ENCODE data around the gene GCC2.
"Not testable (repeated sequence)": the region's sequence is repeated elsewhere in the genome, so short reads cannot be mapped to it uniquely, and the experiment has no call there.

The GCC2 gene

DNA sequence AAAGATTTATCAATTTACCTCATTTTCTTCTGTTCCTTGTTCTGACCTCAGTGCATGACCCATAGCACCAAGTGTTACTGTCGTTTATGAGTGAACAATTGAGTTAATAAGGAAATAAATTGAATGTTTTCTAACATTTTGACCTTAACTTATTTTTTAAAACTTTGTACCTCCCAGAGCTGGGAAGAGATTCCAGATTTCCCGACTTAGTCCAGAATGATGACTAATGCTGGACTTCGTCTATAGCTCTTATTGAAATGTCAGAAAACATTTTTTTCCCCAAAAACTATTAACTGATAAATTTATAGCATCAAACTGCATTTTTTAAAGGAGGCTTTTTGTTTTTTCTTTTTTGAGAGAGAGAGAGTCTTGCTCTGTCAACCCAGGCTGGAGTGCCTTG lies 63.4 kb downstream of the GCC2 start:
- not testable (repeated sequence) for DNase-seq (ENCODE audit: low read depth in 2 of 3, low spot score in 2 of 3)

DNA sequence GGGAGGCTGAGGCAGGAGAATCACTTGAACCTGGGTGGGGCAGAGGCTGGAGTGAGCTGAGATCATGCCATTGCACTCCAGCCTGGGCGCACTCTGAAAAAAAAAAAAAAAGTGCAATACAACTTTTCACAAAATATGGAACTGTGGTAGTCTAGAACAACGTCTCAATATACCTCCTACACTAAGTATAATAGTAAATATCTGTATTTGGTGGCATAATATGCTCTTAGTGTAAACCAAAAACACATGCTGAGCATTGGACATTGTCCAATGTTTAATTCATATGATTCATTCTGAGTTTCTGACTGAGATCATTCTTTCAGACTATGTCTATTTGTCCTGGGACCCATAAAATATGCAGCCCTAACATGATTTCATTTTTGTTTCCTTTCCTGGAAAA lies 65.5 kb downstream of the GCC2 start:
- not testable (repeated sequence) for DNase-seq (ENCODE audit: low read depth in 2 of 3, low spot score in 2 of 3)

DNA sequence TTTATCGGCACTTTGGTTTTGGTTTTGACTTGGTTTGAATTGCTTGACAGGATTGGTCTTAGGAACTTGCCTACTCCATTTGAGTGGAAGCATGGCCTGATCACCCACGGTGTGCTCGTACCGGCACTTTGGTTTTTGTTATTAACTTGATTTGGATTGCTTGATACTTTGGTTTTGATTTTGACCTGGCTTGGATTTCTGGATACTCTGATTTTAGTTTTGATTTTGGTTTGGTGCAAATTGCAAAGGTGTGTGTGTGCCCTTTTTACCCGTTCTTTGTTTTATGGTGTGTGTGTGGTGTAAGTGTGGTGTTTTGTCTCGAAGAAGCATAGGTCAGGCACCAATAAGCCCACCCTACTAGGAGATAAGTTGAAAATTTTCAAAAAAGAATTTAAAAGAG lies 75.7 kb downstream of the GCC2 start:
- DNase-seq (ENCODE audit: low read depth in 2 of 3, low spot score in 2 of 3): not testable (repeated sequence)

DNA sequence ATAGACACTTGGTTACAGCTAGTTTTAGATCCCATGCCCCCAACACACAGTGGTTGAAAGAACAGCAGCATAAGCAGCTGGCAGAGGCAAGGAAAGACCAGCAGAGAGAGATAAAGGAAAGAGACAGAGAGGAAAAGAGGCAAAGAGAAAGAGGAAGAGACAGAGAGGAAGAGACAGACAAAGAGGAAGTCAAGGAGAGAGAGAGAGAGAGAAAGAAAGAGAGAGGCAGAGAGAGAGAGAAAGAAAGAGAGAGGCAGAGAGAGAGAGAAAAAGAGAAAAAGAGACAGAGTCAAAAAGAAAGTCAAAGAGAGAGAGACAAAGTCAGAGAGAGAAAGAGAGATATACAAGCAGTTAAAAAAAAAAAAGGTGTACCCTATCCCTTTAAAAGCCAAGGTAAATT lies 76.3 kb downstream of the GCC2 start:
- DNase-seq (ENCODE audit: low read depth in 2 of 3, low spot score in 2 of 3): not testable (repeated sequence)

DNA sequence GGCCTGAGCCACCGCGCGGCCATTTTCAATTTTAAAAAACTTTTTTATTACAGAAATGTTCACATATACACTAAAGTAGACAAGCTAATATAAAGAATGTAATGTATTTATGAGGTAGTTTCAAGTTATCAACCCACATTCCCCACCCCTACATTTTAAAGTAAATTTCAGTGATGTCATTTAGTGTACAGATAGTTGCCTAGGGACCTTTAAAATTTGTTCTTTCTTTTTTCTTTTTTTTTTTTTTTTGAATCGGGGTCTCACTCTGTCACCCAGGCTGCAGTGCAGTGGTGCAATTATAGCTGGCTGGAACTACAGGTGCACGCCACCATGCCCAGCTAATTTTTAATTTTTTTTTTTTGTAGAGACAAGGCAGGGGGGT lies 82.7 kb downstream of the GCC2 start:
- no peak for DNase-seq (ENCODE audit: low read depth in 2 of 3, low spot score in 2 of 3)

DNA sequence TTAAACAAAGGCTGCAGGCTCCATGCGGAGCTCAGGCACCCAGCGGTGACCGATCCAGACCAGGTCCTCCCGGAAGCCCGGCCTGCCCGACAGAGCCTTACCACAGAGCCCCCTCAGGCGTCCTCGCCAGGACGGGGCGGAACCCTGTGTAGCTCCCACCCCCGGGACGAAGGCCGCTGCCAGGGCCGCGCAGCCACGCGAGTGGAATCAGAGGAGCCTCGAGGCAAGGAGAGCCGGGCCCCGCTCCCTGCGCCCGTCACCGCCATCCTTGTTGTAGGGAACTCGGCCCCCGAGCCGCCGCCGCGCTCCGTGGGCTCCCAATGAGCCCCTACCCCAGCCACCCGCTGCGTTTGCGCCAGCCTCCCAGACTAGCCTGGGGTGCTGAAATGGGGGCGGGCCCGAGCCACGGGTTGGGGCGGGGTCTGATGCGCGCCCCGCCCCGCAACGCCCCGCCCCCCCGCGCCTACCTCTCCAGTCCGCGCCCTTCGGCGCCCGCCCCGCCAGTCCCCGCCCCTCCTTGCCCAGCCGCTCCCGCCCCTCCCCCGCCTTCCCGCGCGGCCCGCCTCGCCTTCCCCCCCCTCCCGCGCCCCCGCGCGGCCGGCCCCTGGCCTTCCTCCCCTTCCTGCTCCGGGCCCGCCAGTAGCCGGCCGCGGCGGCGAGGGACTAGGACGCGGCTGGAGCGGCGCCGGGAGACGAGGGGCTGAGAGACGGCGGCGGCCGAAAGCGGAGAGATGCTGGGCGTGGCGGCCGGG lies 85.0 kb downstream of the GCC2 start, which contains the start of gene LIMS1:
Gene LIMS1 (plus strand): TSS at position 639 of the 752 bp plus-strand sequence. CDS start 93 bp downstream, at position 732.
- DNase-seq (ENCODE audit: low read depth in 2 of 3, low spot score in 2 of 3): peak; percentile 62 to 77 (median 72)

DNA sequence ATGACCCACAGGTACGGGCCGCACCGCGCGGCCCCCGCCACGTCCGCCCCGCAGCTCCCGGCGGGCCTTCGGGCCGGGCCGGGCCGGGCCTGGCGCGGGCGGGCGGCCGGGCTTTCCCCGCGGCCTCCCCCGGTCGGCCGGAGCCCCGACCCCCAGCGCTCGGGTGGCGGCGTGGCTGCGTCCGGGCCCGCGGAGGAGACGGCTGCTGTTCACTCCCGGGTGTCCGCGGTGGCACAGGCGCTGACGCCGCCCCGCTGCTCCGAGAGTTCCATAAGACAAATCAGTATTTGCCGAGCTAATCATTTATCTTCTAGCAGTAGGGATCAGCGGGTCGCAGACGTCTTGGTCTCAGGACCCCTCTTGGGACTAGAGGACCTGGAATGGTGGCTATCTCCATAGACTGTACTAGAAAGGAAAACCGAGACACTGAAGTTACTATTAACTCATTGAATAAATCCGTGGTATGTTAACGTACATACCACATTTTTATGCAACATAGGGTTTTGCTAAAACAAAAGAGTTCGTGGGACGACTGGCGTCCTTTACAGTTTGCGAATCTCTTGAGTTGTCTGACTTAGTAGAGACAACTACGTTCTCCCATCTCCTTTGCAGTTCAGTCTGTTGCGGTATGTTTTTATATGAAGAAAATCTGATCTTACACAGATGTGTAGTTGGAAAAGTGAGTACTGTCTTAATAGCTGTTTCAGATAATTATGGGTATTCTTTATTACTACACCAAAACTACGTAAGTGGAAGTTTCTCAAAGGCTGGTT lies 85.8 kb downstream of the GCC2 start:
- DNase-seq (ENCODE audit: low read depth in 2 of 3, low spot score in 2 of 3): peak in 2 of 3 experiments; percentile 18 to 31

DNA sequence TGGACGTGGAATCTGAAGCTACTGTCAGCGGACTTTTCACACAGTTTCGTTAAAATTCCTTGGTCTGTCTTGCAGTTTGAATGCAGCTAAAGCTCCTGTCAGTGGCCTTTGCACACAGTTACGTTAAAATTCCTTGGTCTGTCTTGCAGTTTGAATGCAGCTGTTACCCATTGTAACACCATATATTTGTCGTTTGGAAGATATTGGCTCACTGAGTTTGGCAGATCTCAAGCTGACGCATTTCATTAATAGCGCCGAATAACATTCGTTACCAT lies 86.3 kb downstream of the GCC2 start:
- DNase-seq (ENCODE audit: low read depth in 2 of 3, low spot score in 2 of 3): no peak

DNA sequence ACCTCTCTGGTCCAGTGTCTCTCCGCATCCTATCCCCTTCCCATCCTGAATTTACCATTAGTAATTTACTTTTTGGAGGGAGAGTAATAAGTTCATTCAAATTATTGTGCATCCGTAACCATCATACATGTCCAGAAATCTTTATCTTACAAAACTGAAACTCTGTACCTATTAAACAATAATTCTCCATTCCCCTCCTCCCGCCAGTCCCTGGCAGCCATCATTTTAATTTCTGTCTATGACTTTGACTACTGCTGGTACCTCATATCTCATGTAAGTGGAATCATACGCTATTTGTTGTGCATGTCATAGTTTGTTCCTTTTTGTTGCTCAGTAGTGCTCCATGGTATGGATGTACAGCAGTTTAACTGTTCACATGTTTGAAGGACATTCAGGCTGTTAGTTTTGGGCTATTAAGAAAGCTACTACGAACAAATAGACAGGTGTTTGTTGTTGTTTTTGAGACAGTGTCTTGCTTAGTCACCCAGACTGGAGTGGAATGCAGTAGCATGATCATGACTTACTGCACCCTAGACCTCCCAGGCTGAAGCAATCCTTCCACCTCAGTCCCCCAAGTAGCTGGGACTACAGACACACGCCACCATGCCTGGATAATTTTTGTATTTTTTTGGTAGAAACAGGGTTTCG lies 87.3 kb downstream of the GCC2 start:
- no peak for DNase-seq (ENCODE audit: low read depth in 2 of 3, low spot score in 2 of 3)

DNA sequence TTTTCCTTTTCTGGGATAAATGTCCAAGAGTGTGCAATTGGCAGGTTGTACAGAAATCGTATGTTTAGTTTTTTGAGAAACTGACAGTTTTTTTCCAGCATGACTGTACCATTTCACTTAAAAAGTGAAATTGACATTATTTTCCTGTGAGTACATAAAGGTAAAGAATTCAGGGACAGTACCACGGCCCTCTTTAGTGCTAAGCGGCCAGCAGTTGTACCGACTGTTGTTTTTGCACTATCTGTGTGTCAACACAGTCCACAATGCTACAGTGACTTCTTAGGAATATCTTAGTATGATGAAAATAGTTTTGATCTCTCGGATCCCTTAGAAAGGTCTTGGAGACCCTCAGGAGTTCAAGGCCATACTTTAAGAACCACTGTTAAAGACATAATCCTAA lies 87.9 kb downstream of the GCC2 start:
- DNase-seq (ENCODE audit: low read depth in 2 of 3, low spot score in 2 of 3): no peak

DNA sequence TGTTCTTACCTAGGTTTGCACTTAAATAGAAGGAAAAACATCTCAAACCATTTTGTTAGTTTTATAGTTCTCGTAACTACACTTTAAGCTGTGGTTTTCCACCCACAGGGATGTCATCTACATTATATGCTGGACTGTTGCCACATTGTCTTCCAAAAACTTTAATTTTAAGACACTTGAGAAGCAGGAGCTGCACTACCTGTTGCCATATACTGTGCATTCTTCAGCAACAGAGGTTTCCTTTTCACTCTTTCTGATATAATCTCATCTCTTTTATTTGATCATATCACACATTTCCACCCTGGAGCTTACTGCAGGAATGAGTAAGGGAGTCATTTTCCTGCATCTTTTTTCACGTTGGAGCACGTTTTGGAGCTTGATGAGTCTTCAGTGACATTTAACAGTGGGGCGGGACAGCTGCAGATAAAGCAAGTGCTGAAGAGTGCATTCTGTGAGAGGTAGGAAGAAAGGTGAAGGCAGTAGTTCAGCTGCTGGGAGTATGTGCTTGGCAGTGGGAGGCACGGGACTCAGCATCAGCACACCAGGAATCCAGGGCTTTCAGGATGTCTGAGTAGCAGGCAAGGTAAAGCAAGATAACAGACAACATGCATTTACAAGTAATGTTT lies 89.1 kb downstream of the GCC2 start:
- DNase-seq (ENCODE audit: low read depth in 2 of 3, low spot score in 2 of 3): no peak

DNA sequence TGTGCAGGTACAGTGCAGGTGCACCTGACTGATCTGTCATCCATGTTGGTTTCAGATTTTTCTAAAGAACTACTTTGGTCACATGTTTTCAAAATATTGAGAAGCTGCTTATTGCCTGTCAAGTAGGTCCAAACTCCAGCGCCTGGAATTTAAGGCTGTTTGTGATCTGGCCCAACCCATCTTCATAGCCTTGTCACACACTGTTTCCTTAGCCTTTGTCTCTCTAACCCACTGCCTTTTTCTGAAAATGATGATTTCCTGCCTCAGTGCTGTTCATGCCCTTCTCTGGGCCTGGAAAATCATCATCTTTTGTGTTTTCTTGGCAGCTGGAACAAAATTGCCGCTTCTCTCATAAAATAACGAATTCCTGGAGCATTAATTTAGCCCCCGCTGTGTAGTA lies 92.4 kb downstream of the GCC2 start:
- no peak for DNase-seq (ENCODE audit: low read depth in 2 of 3, low spot score in 2 of 3)

DNA sequence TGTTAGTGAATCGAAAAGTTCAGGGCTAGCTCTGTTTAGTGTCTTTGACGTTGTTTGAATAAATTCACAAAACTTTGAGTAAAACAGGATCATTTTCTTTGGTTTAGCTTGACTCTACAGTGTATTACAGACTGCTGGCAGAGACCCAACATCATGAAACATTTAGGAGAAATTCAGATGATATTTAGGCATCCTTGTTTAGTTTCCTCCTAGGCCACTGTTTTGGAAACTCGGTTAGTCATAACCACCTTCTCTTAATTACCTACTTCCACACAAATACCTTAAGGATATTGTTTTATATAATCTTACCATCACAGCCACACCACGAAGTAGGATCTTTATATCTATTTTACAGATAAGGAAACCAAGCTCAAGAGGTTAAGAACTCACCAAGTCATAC lies 93.1 kb downstream of the GCC2 start:
- DNase-seq (ENCODE audit: low read depth in 2 of 3, low spot score in 2 of 3): no peak

DNA sequence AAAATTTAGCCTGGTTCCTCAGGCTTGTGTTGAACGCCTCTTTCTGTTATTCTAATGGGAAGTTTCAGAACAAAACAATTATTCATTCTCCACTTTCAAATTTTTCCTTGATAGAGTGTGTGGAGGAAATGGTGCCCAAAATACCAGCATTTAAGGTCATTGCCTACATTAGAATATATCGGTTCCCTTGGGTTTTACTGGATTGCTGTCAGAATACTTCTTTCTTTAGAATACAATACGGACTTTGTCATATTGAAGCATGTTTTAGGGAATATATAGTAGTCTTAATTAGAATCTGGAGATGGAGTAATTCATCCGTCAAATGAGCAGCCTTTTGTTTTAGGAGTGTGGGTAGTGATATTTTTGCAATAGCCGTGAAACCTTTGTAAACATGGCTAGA lies 98.6 kb downstream of the GCC2 start:
- DNase-seq (ENCODE audit: low read depth in 2 of 3, low spot score in 2 of 3): no peak

DNA sequence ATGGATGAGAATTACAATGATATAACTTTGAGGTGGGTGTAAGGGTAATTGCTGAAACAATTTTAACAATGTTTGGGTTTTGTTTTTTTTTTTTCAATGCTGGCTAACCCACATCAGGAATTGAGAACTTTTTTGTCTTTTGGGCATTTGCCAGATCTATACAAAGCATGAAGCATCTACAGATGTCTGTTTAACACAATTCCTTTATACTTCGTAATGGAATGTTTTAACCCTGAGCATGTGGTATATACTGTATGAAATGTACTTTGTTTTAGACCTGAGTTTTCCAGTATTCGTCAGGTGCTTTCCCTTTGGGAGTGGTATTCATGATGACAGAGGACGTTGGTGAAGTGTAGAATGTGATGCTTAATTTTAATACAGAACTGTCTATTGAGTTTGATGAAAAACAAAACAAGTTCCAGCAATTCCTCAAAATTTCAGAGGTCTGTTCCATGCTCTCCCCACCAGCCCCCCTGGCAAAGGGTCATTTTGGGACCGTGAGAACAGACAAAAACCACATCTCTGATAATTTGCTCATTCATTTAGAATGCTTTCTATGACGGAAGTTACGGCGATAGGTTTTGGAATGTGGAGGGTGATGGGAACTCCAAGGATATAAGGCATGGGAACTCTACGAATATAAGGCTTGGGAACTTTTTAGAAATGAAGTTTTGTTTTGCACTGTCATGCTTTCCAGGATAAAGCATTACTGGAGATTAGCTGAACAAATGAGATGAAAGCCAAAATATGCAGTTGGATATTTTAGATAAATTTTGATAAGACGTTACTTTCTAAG lies 99.4 kb downstream of the GCC2 start:
- no peak for DNase-seq (ENCODE audit: low read depth in 2 of 3, low spot score in 2 of 3)

DNA sequence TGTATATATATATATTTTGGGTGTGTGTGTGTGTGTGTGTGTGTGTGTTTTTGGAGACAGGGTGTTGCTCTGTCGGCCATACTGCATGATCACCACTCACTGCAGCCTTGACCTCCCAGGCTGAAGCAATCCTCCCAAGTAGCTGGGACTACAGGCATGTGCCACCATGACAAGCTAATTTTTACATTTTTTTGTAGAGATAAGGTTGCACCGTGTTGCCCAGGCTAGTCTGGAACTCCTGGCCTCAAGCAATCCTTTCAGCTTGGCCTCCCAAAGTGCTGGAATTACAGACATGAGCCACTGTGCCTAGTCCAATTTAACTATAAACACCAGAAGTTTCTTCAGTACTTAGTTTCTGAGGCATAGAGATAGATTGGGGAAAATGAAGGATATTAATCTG lies 103.6 kb downstream of the GCC2 start:
- no peak for DNase-seq (ENCODE audit: low read depth in 2 of 3, low spot score in 2 of 3)

DNA sequence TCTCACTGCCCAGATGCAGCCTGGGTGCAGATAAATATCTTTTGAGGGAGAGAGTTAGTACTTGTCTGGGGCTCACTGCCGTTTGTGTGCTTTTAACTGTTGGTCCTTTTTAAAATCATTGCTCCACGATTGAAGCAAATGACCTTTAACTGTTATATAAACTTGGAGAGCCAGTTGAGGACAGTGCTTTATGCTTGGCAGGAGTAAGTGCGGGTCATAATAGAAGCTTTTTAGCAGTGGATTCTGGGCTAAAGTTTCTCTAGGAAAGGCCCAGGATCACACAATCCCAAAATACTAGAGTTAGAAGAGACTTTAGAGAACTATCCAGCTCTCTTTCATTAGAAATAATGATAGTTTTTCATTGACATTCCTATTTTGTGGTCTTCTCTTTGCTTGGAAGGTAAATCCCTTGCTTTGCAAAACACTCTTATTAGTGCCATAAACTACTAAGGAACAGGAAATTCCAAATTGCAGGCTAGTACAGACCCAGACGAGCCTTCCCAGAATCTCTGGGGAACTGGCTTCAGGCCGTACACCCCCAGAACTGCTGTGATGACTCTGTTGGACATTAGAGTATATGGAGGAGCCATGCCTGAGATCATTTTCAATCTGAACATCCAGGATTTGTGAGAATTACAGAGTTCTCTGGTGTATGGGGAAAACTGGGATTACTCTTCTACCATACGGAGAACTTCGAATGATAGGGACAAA lies 104.4 kb downstream of the GCC2 start:
- no peak for DNase-seq (ENCODE audit: low read depth in 2 of 3, low spot score in 2 of 3)

DNA sequence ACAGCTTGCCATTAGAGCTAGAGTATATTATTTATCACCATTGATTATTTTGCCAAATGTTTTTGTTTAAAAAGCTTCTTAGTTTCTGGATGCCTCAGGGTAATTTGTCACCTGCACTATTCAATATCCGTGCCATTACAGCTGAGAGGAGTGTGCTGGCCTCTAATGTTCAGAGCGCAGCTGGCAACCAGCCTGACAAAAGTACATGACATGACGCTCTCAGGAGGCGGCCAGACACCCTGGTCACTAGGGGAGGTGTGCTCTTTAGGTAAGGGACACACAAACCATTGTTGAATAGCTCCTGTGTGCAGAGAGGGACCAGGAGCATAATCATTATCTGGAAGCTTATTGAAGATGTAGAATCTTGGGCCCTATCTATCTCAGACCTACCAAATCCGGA lies 105.5 kb downstream of the GCC2 start:
- DNase-seq (ENCODE audit: low read depth in 2 of 3, low spot score in 2 of 3): no peak

DNA sequence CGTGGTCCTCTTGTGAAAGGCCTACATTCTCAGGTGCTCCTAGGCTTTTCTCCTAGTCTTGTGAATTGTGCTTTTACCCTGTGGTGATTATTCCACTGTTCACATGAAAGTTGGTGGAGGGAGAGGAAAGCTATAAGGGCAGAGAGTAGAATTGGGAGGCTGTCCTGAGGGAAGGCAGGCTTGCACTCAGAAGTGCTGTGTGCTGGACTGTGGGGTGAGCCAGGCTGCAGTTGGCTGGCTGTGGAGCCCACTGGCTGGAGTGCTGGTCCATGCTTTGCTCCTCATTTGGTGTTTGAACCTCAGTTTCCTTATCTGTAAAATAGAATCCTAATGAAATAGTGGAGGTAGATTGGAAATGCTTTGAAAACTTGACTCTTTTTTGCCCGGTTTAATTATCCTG lies 106.6 kb downstream of the GCC2 start:
- DNase-seq (ENCODE audit: low read depth in 2 of 3, low spot score in 2 of 3): no peak

DNA sequence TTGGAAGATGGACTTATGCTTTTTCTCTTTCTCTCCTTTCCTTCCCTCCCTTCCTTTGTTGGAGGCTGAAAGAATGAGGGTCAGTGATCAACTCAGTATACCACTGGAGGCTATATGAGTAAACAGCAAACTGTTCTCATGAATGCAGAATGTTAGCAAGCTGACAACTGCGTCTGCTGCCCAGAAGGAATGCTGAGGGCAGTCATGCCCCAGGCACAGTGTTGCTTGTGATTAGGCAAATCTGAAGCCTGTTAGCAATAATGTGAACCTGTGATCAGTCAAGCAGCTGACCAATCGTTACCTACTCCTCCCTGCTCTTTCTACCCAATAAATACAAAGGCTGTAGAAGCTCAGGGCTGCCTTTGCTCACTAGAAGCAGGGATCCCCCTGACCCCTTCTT lies 107.6 kb downstream of the GCC2 start:
- DNase-seq (ENCODE audit: low read depth in 2 of 3, low spot score in 2 of 3): not testable (repeated sequence)

Data from activated CD8-positive, alpha-beta memory T cell treated with anti-CD3 and anti-CD28 coated beads for 48 hours (primary cell).